HG03103 (cell line): ENCODE results near the gene NUP214.
"Not testable (repeated sequence)": the region's sequence is repeated elsewhere in the genome, so short reads cannot be mapped to it uniquely, and the experiment has no call there.

Source experiments
- ATAC-seq: cut with Tn5 transposase; IDR thresholded peaks from one replicate; pipeline ENCODE4 v1.9.1; 2021; ENCODE audit warnings: low read depth; ENCODE audit not compliant: unreplicated experiment

The NUP214 gene

GRCh38 chr9:131190191-131190590 lies 64.8 kb downstream of the NUP214 start:
- no peak for ATAC-seq

GRCh38 chr9:131191032-131191431 lies 65.6 kb downstream of the NUP214 start:
- ATAC-seq = not testable (repeated sequence)

- ATAC-seq = no peak
Observed at GRCh38 chr9:131191857-131192256, 66.5 kb downstream of the NUP214 start.

- ATAC-seq = no peak
Observed at GRCh38 chr9:131193051-131193450, 67.7 kb downstream of the NUP214 start.

GRCh38 chr9:131194762-131195161 lies 69.4 kb downstream of the NUP214 start:
- no peak for ATAC-seq

GRCh38 chr9:131197160-131197911 lies 72.0 kb downstream of the NUP214 start:
- ATAC-seq = no peak

GRCh38 chr9:131198041-131198715 lies 72.8 kb downstream of the NUP214 start:
- no peak for ATAC-seq

GRCh38 chr9:131201856-131202255 lies 76.5 kb downstream of the NUP214 start:
- ATAC-seq = no peak

GRCh38 chr9:131203431-131204218 lies 78.2 kb downstream of the NUP214 start:
- no peak for ATAC-seq

GRCh38 chr9:131204285-131204684 lies 78.9 kb downstream of the NUP214 start:
- no peak for ATAC-seq

- no peak for ATAC-seq
Observed at GRCh38 chr9:131206495-131206894, 81.1 kb downstream of the NUP214 start.

- ATAC-seq = not testable (repeated sequence)
Observed at GRCh38 chr9:131211920-131212319, 86.5 kb downstream of the NUP214 start.

- no peak for ATAC-seq
Observed at GRCh38 chr9:131214286-131214856, 89.0 kb downstream of the NUP214 start.

GRCh38 chr9:131214876-131215275 lies 89.5 kb downstream of the NUP214 start:
- no peak for ATAC-seq

GRCh38 chr9:131216806-131217205 lies 91.4 kb downstream of the NUP214 start:
- ATAC-seq = no peak

- ATAC-seq = no peak
Observed at GRCh38 chr9:131217331-131218031, 92.1 kb downstream of the NUP214 start.

- ATAC-seq = no peak
Observed at GRCh38 chr9:131218370-131218769, 93.0 kb downstream of the NUP214 start.

GRCh38 chr9:131220485-131220884 lies 95.1 kb downstream of the NUP214 start:
- no peak for ATAC-seq

GRCh38 chr9:131222460-131222859 lies 97.1 kb downstream of the NUP214 start:
- no peak for ATAC-seq

GRCh38 chr9:131226226-131226625 lies 100.8 kb downstream of the NUP214 start:
- ATAC-seq = no peak
